ENCODE data around the gene NTHL1. TPM values are rescaled to one million over a fixed set of nuclear protein-coding genes. Genes with fewer than 3 reads are reported as not detected.
A peak's percentile ranks its signal among the peaks of the same experiment; 100 is the strongest.

NTHL1 gene
- total RNA-seq, 2 donors from 2014 or later, result 43.2 to 46.1 TPM

DNA sequence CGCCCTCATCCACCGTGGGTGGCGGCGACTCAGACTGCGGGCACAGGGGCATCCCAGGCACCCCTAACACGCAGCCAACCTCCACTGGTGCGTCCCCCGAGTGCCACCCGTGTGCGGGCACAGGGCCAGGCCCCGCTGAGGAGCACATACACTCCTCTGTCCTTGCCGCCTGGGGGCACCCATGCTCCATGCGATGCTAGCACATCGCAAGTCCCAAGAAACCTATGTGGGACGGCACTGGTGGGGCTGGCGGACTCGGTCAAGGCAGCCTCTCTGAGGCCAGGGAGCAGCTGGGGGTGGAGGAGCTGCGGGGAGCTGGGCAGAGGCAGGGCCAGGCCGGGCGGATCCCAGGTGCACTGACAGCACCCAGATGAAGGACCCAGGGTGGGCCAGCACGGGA, 42.0 kb downstream of the NTHL1 start:
- WGBS, 2 experiments (ENCODE audit: insufficient coverage in 1 of 2, insufficient read length in 1 of 2), result 89 to 93% methylated on average over 20 to 21 of the region's 21 CpGs

GRCh38 chr16:2004795-2005517, 42.7 kb downstream of the NTHL1 start:
- Histone ChIP-seq H3K4me3 (ENCODE audit: low read length) (no peak overlapping the region), H3K4me1 (ENCODE audit: control insufficient read depth, insufficient read depth, low read length) (peaks cover 23% of the 10 kb centered on the region), H3K9me3 (ENCODE audit: control insufficient read depth, low read length) (no peaks in the 10 kb centered on the region), H3K36me3 (ENCODE audit: control insufficient read depth, insufficient read depth, low read length) (peaks cover 39% of the 10 kb centered on the region), H3K9ac (ENCODE audit: extremely low read depth, low read length, poor library complexity, severe bottlenecking) (no peak overlapping the region), H3K27ac (ENCODE audit: low read depth, low read length) (no peak overlapping the region), H3K27me3 (ENCODE audit: control insufficient read depth, insufficient read depth, low read length, poor library complexity, severe bottlenecking) (no peaks in the 10 kb centered on the region)
- WGBS, 2 experiments (ENCODE audit: insufficient coverage in 1 of 2, insufficient read length in 1 of 2), result 90% methylated on average over 21 to 34 of the region's 34 CpGs
- Mint-ChIP-seq H3K27ac (peak overlapping the region; percentile 13), H3K9me3 (no peaks in the 10 kb centered on the region), H3K4me1 (peaks cover 19% of the 10 kb centered on the region), H3K36me3 (ENCODE audit: low read depth) (peaks cover 23% of the 10 kb centered on the region), H3K4me3 (no peak overlapping the region), H3K27me3 (ENCODE audit: insufficient read depth) (no peaks in the 10 kb centered on the region)
- no peak for TF ChIP-seq CTCF (conservative IDR thresholded peaks at IDR 0.05)
- DNase-seq, result no peak

More for the DNA sequence above, 42.0 kb downstream of the NTHL1 start:
- Mint-ChIP-seq H3K4me3 (no peak overlapping the region), H3K27ac (no peak overlapping the region), H3K9me3 (no peaks in the 10 kb centered on the region), H3K27me3 (ENCODE audit: insufficient read depth) (no peaks in the 10 kb centered on the region), H3K4me1 (peaks cover 23% of the 10 kb centered on the region), H3K36me3 (ENCODE audit: low read depth) (peaks cover 21% of the 10 kb centered on the region)
- Histone ChIP-seq H3K9ac (ENCODE audit: extremely low read depth, low read length, poor library complexity, severe bottlenecking) (no peak overlapping the region), H3K27me3 (ENCODE audit: control insufficient read depth, insufficient read depth, low read length, poor library complexity, severe bottlenecking) (no peaks in the 10 kb centered on the region), H3K4me3 (ENCODE audit: low read length) (no peak overlapping the region), H3K36me3 (ENCODE audit: control insufficient read depth, insufficient read depth, low read length) (peaks cover 39% of the 10 kb centered on the region), H3K4me1 (ENCODE audit: control insufficient read depth, insufficient read depth, low read length) (peaks cover 27% of the 10 kb centered on the region), H3K9me3 (ENCODE audit: control insufficient read depth, low read length) (no peaks in the 10 kb centered on the region), H3K27ac (ENCODE audit: low read depth, low read length) (no peak overlapping the region)
- peak; percentile 50 for TF ChIP-seq CTCF (conservative IDR thresholded peaks at IDR 0.05)
- DNase-seq, result peak; percentile 74

GRCh38 chr16:2003827-2004641, 43.6 kb downstream of the NTHL1 start:
- Histone ChIP-seq H3K36me3 (ENCODE audit: control insufficient read depth, insufficient read depth, low read length) (peaks cover 39% of the 10 kb centered on the region), H3K27ac (ENCODE audit: low read depth, low read length) (peak overlapping the region; percentile 87), H3K27me3 (ENCODE audit: control insufficient read depth, insufficient read depth, low read length, poor library complexity, severe bottlenecking) (no peaks in the 10 kb centered on the region), H3K4me3 (ENCODE audit: low read length) (no peak overlapping the region), H3K9me3 (ENCODE audit: control insufficient read depth, low read length) (no peaks in the 10 kb centered on the region), H3K9ac (ENCODE audit: extremely low read depth, low read length, poor library complexity, severe bottlenecking) (no peak overlapping the region), H3K4me1 (ENCODE audit: control insufficient read depth, insufficient read depth, low read length) (peaks cover 23% of the 10 kb centered on the region)
- H3K9me3 Mint-ChIP-seq, result no peaks in the 10 kb centered on the region
- H3K27ac Mint-ChIP-seq, result no peak overlapping the region
- H3K36me3 Mint-ChIP-seq (ENCODE audit: low read depth), result peaks cover 23% of the 10 kb centered on the region
- no peaks in the 10 kb centered on the region for H3K27me3 Mint-ChIP-seq (ENCODE audit: insufficient read depth)
- peak; percentile 99 for DNase-seq
- H3K4me1 Mint-ChIP-seq, result peaks cover 19% of the 10 kb centered on the region
- 40 to 46% methylated on average over 28 to 36 of the region's 36 CpGs for WGBS, 2 experiments (ENCODE audit: insufficient coverage in 1 of 2, insufficient read length in 1 of 2)
- no peak overlapping the region for H3K4me3 Mint-ChIP-seq
- TF ChIP-seq CTCF (conservative IDR thresholded peaks at IDR 0.05), result peak; percentile 98

Data from endodermal cell (in vitro differentiated cells).